B cell (primary cell): ENCODE data around the gene SNCA. TPM values are rescaled to one million over a fixed set of nuclear protein-coding genes. Genes with fewer than 3 reads are reported as not detected.

Source experiments
- ATAC-seq: fragments of 200-7000 bp; cut with Tn5 transposase; one replicate; pipeline ENCODE4 v1.10.0; 2021; ENCODE audit warnings: low read depth, mild to moderate bottlenecking, moderate number of reproducible peaks, moderate library complexity
- CTCF ChIA-PET: fragments of 350-600 bp; sonication (Branson Sonifier 250); formaldehyde crosslinking; loops from one replicate; lab custom pipeline; 2021; ENCODE audit warnings: antibody characterized with exemption, inconsistent platforms; lab: Charles Lee
- POLR2A ChIA-PET: fragments of 350-600 bp; sonication (Branson Sonifier 250); formaldehyde crosslinking; loops from one replicate; lab custom pipeline; 2021; ENCODE audit warnings: antibody characterized with exemption; lab: Charles Lee
- DNase-seq: peaks from one replicate; pipeline ENCODE4 v3.0.0; 2013
- H2AFZ ChIP-seq: 2 replicates; pipeline ENCODE4 v1.6.1; 2012; ENCODE audit warnings: mild to moderate bottlenecking, low read depth, low read length; ENCODE audit not compliant: insufficient read depth, poor library complexity, severe bottlenecking
- H3K27ac ChIP-seq, 2 donors: 1 replicate in 1 of 2; 2 replicates in 1 of 2; pipeline ENCODE4 v1.5.1; 2012 to 2013; ENCODE audit warnings: low read length in 2 of 2, mild to moderate bottlenecking in 2 of 2, moderate library complexity in 1 of 2
- H3K27me3 ChIP-seq, 4 experiments: fragments of 200-600 bp in 1 of 4; sonication (generic) in 1 of 4; replicated peaks in 1 of 4; 1 replicate in 2 of 4; 2 replicates in 2 of 4; pipeline versions ENCODE4 v1.6.1 to v1.7.0; 2013 to 2016; ENCODE audit warnings: low read length in 3 of 4, mild to moderate bottlenecking in 2 of 4, mixed read lengths in 1 of 4, moderate library complexity in 1 of 4; ENCODE audit not compliant: insufficient read depth in 4 of 4, control insufficient read depth in 3 of 4; ENCODE audit errors: control extremely low read depth in 1 of 4
- H3K36me3 ChIP-seq, 2 experiments: replicated peaks in 1 of 2; 1 replicate in 1 of 2; 2 replicates in 1 of 2; pipeline versions ENCODE4 v1.6.1 to v1.7.1; 2013; ENCODE audit warnings: low read length in 1 of 2; ENCODE audit not compliant: insufficient read depth in 2 of 2, control insufficient read depth in 1 of 2; ENCODE audit errors: control extremely low read depth in 1 of 2, extremely low read depth in 1 of 2
- H3K4me1 ChIP-seq, 2 donors: fragments of 200-600 bp in 1 of 2; sonication (generic) in 1 of 2; 1 replicate in 1 of 2; 2 replicates in 1 of 2; pipeline versions ENCODE4 v1.5.1 to v1.6.1; 2013 to 2017; ENCODE audit warnings: low read length in 2 of 2; ENCODE audit not compliant: control insufficient read depth in 2 of 2, insufficient read depth in 2 of 2
- H3K4me2 ChIP-seq: replicated peaks from 2 replicates; pipeline ENCODE3; 2012; ENCODE audit warnings: mild to moderate bottlenecking, low read depth, low read length; ENCODE audit not compliant: poor library complexity, severe bottlenecking
- H3K4me3 ChIP-seq, 5 experiments: fragments of 200-600 bp in 1 of 5; sonication (generic) in 1 of 5; 1 replicate in 3 of 5; 2 replicates in 2 of 5; pipeline versions ENCODE4 v1.5.1 to v1.7.0; 2011 to 2016; ENCODE audit warnings: low read length in 4 of 5, mild to moderate bottlenecking in 4 of 5, low read depth in 2 of 5, control low read depth in 1 of 5, moderate library complexity in 1 of 5; ENCODE audit not compliant: insufficient read depth in 1 of 5; ENCODE audit errors: control extremely low read depth in 1 of 5, extremely low read depth in 1 of 5
- H3K79me2 ChIP-seq: fragments of 200-600 bp; sonication (generic); one replicate; pipeline ENCODE4 v1.6.0; 2016; ENCODE audit warnings: low read length; ENCODE audit not compliant: control insufficient read depth, insufficient read depth
- H3K9ac ChIP-seq: fragments of 200-600 bp; sonication (generic); 2 replicates; pipeline ENCODE4 v1.6.1; 2017; ENCODE audit warnings: mild to moderate bottlenecking, low read length, moderate library complexity
- H3K9me3 ChIP-seq, 3 donors: one replicate each; pipeline versions ENCODE4 v1.6.1 to v1.7.1; 2013; ENCODE audit warnings: low read length in 2 of 3; ENCODE audit not compliant: control insufficient read depth in 2 of 3, insufficient read depth in 1 of 3; ENCODE audit errors: control extremely low read depth in 1 of 3
- H4K20me1 ChIP-seq: 2 replicates; pipeline ENCODE4 v1.6.0; 2012; ENCODE audit warnings: mild to moderate bottlenecking, low read length; ENCODE audit not compliant: insufficient read depth, control insufficient read depth, poor library complexity, severe bottlenecking
- H3K27ac Mint-ChIP-seq: one replicate; pipeline ENCODE4 v1.8.0; 2021; ENCODE audit warnings: mixed read lengths
- H3K27me3 Mint-ChIP-seq: one replicate; pipeline ENCODE4 v1.8.0; 2021; ENCODE audit warnings: mixed read lengths
- H3K4me1 Mint-ChIP-seq: one replicate; pipeline ENCODE4 v1.8.0; 2021; ENCODE audit warnings: mixed read lengths
- H3K4me3 Mint-ChIP-seq: one replicate; pipeline ENCODE4 v1.8.0; 2021; ENCODE audit warnings: mixed read lengths
- H3K9me3 Mint-ChIP-seq: one replicate; pipeline ENCODE4 v1.8.0; 2022; ENCODE audit warnings: mixed read lengths; ENCODE audit not compliant: insufficient read depth
- CTCF ChIP-seq: fragments of 200-600 bp; IDR thresholded peaks from one replicate; pipeline ENCODE4 v1.8.0; 2022; ENCODE audit warnings: antibody characterized with exemption, mild to moderate bottlenecking
- EZH2 ChIP-seq: IDR thresholded peaks from 2 replicates; pipeline ENCODE4 v1.6.1; 2012; ENCODE audit warnings: borderline replicate concordance, low read depth, mild to moderate bottlenecking, moderate library complexity, low read length; ENCODE audit not compliant: insufficient read depth, poor library complexity, severe bottlenecking
- WGBS: methylation state at CpG from one replicate; pipeline ENCODE4 v1.1.5; 2013; ENCODE audit warnings: missing lambda C conversion rate; ENCODE audit not compliant: insufficient coverage; 5-methylcytosine and 5-hydroxymethylcytosine counted together
- intact Hi-C: fragments of 100-400 bp; cut with micrococcal nuclease; formaldehyde crosslinking; loops from one replicate; pipeline ENCODE4 v1.10.0; 2022
- polyA plus RNA-seq: library from polyadenylated mRNA; depleted of rRNA; stranded (reverse); fragments of >200 nt; gene quantifications from 2 replicates; pipeline ENCODE4 v1.2.3, GENCODE V29; 2012
- total RNA-seq, 2 donors: library from RNA; stranded (reverse); fragments of 120-200 nt in 1 of 2; gene quantifications; 1 replicate in 1 of 2; 2 replicates in 1 of 2; pipeline versions ENCODE4 v1.2.3 to v1.2.4, GENCODE V29; 2013 to 2022

SNCA gene
- total and polyA plus RNA-seq, 2 donors (not counting 1 experiment from before 2014, with no cell fraction given), result 0.48 to 1.3 TPM

DNA sequence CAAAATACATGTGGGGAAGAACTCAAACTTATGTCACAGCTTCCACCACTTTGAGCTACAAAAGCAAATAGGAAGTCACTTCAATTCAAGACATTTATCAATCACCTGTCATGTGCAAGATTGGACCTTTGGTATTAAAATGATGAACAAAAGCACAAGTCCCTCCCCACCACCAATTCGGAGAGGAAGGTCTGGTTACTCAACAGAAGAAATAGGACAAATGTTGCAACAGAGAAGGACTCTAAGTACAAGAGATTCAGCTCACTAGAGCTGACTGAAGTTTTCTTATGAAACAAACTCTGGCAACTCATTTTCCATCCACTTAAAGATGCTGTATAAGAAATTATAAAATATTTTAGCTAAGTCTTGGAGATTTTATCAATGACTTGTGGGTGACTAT, 41.6 kb upstream of the SNCA start:
- Histone ChIP-seq H3K4me2 (no peak overlapping the region), H3K27ac (no peak overlapping the region), H3K4me3 (no peak overlapping the region), H4K20me1 (no peaks in the 10 kb centered on the region), H2AFZ (no peak overlapping the region), H3K9ac (no peak overlapping the region), H3K27me3 (no peaks in the 10 kb centered on the region), H3K9me3 (no peaks in the 10 kb centered on the region), H3K79me2 (no peaks in the 10 kb centered on the region), H3K36me3 (no peaks in the 10 kb centered on the region), H3K4me1 (no peaks in the 10 kb centered on the region)
- Mint-ChIP-seq H3K4me3 (no peak overlapping the region), H3K27ac (no peak overlapping the region), H3K4me1 (no peaks in the 10 kb centered on the region), H3K9me3 (no peaks in the 10 kb centered on the region), H3K27me3 (peaks cover 10% of the 10 kb centered on the region)
- no peak for DNase-seq
- intact Hi-C loops, result no loop called here
- ChIA-PET CTCF (no interaction called here), POLR2A (interaction anchor here (0.6 kb wide), 1 partner anchor 391 kb away, joined by 4 read pairs; no protein-coding TSS in a partner anchor)
- TF ChIP-seq EZH2 (no peak), CTCF (no peak)
- no peak for ATAC-seq
- WGBS, result no CpG with 5 or more reads among the region's 1 CpG

DNA sequence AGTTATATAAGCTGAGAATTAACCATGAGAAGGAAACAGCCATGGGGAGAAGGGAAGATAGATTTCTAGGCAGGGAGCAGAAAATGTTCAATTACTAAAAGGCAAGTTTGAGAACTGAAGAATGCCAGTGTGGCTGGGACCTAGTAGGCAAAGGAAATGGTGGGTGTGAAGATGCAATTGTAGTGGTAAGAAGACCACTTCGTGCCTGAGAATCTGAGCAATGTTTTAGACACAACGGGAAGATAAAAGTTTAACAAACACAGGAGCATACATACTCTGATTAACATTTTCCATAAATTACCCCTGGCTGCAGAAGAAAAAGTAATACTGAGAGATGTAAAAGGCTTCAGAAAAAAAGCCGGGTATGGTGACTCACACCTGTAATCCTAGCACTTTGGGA, 39.6 kb upstream of the SNCA start:
- H3K4me1 ChIP-seq, result no peaks in the 10 kb centered on the region
- H3K9ac ChIP-seq, result no peak overlapping the region
- H3K4me2 ChIP-seq, result no peak overlapping the region
- no peaks in the 10 kb centered on the region for H3K36me3 ChIP-seq
- H3K79me2 ChIP-seq, result no peaks in the 10 kb centered on the region
- Mint-ChIP-seq H3K27me3 (peaks cover 10% of the 10 kb centered on the region), H3K4me1 (no peaks in the 10 kb centered on the region), H3K4me3 (no peak overlapping the region), H3K27ac (no peak overlapping the region), H3K9me3 (no peaks in the 10 kb centered on the region)
- intact Hi-C loops, result no loop called here
- H2AFZ ChIP-seq, result no peak overlapping the region
- TF ChIP-seq EZH2, result no peak
- no peak for TF ChIP-seq CTCF
- H4K20me1 ChIP-seq, result no peaks in the 10 kb centered on the region
- POLR2A ChIA-PET, result no interaction called here
- no peak for DNase-seq
- H3K9me3 ChIP-seq, result no peaks in the 10 kb centered on the region
- CTCF ChIA-PET, result no interaction called here
- no peaks in the 10 kb centered on the region for H3K27me3 ChIP-seq
- no peak overlapping the region for H3K27ac ChIP-seq
- no peak overlapping the region for H3K4me3 ChIP-seq
- WGBS, result 80% methylated on average over 1 of the region's 3 CpGs
- no peak for ATAC-seq
